Right forelimb (tissue), 1 donor: Measurements from ENCODE around the gene PPP1R18.
"Not testable (repeated sequence)": the region's sequence is repeated elsewhere in the genome, so short reads cannot be mapped to it uniquely, and the experiment has no call there.

Experiments used
- DNase-seq: peaks from one replicate; pipeline ENCODE4 v3.0.0-alpha.2; 2018

Gene PPP1R18

GRCh38 chr6:30688569-30688968 is 2.1 kb upstream of the PPP1R18 start:
- DNase-seq: no peak

GRCh38 chr6:30687659-30688431 is 1.4 kb upstream of the PPP1R18 start:
- DNase-seq: no peak

- peak; percentile 96 for DNase-seq
These were observed 638 bp upstream of the PPP1R18 start for GRCh38 chr6:30686908-30687658.

- no peak for DNase-seq
These were observed 1.1 kb downstream of the PPP1R18 start for GRCh38 chr6:30685157-30686008.

GRCh38 chr6:30684386-30685156 is 1.9 kb downstream of the PPP1R18 start:
- DNase-seq: no peak

GRCh38 chr6:30683980-30684338 is 2.5 kb downstream of the PPP1R18 start:
- no peak for DNase-seq

- no peak for DNase-seq
These were observed 3.1 kb downstream of the PPP1R18 start for GRCh38 chr6:30683183-30683979.

GRCh38 chr6:30682143-30683117 is 4.0 kb downstream of the PPP1R18 start:
- DNase-seq: peak; percentile 72

- no peak for DNase-seq
These were observed 4.7 kb downstream of the PPP1R18 start for GRCh38 chr6:30681766-30682142.

GRCh38 chr6:30679765-30680535 is 6.5 kb downstream of the PPP1R18 start:
- no peak for DNase-seq

GRCh38 chr6:30678964-30679726 is 7.3 kb downstream of the PPP1R18 start:
- peak; percentile 92 for DNase-seq

- DNase-seq: no peak
These were observed 9.7 kb downstream of the PPP1R18 start for GRCh38 chr6:30676660-30677285.

GRCh38 chr6:30672445-30673253 is 13.8 kb downstream of the PPP1R18 start, which contains the start of gene DHX16:
Gene DHX16, minus strand, starts transcription at chr6:30673006. Its CDS starts 165 bp downstream, at chr6:30672841.
- peak; percentile 95 for DNase-seq

GRCh38 chr6:30670760-30671527 is 15.5 kb downstream of the PPP1R18 start:
- DNase-seq: no peak

- DNase-seq: not testable (repeated sequence)
These were observed 20.1 kb downstream of the PPP1R18 start for GRCh38 chr6:30666300-30666699.

GRCh38 chr6:30664994-30665767 is 21.3 kb downstream of the PPP1R18 start:
- DNase-seq: no peak
